Adrenal gland (tissue), 12 donors: ENCODE measurements around the gene ASNSD1. TPM values are rescaled to one million over a fixed set of nuclear protein-coding genes. Genes with fewer than 3 reads are reported as not detected.

Experiments
- DNase-seq, 7 donors: peaks; one replicate each; pipeline ENCODE4 v3.0.0-alpha.2; 2019 to 2020
- H3K27ac ChIP-seq, 5 donors: fragments of 200-600 bp; sonication (generic) in 4 of 5; 1 replicate in 3 of 5; 2 replicates in 2 of 5; pipeline versions ENCODE4 v1.5.1 to v1.8.0; 2016 to 2020; ENCODE audit warnings: mild to moderate bottlenecking in 1 of 5
- H3K27me3 ChIP-seq: fragments of 200-600 bp; 2 replicates; pipeline ENCODE4 v1.8.0; 2021
- H3K36me3 ChIP-seq, 2 donors: fragments of 200-600 bp; replicated peaks in 1 of 2; 1 replicate in 1 of 2; 2 replicates in 1 of 2; pipeline versions ENCODE4 v1.5.1 to v1.8.0; 2018 to 2022
- H3K4me1 ChIP-seq, 2 donors: fragments of 200-600 bp; replicated peaks in 1 of 2; 1 replicate in 1 of 2; 2 replicates in 1 of 2; pipeline versions ENCODE4 v1.5.1 to v1.8.0; 2018 to 2021
- H3K4me3 ChIP-seq, 4 donors: fragments of 200-600 bp; sonication (generic) in 3 of 4; one replicate each; pipeline ENCODE4 v1.5.1; 2016 to 2018
- H3K9me3 ChIP-seq, 3 donors: fragments of 200-600 bp; sonication (generic) in 1 of 3; replicated peaks in 1 of 3; 1 replicate in 2 of 3; 2 replicates in 1 of 3; pipeline versions ENCODE4 v1.5.1 to v1.8.0; 2016 to 2021
- POLR2A ChIP-seq, 2 donors: fragments of 450-650 bp; IDR thresholded peaks; one replicate each; pipeline ENCODE4 v1.6.1; 2017; ENCODE audit warnings: antibody characterized with exemption in 2 of 2, mild to moderate bottlenecking in 2 of 2, moderate library complexity in 1 of 2
- WGBS, 4 donors: extraction: QIAGEN DNeasy Blood & Tissue Kit in 2 of 4; methylation state at CpG; one replicate each; pipeline versions ENCODE4 v1.1.5 to v1.1.7; 2013 to 2017; 5-methylcytosine and 5-hydroxymethylcytosine counted together
- intact Hi-C, 2 donors: fragments of 100-400 bp; cut with DNase I; formaldehyde crosslinking; loops; one replicate each; pipeline versions ENCODE4 v1.14.1 to v1.15.0; 2022 to 2023
- polyA plus RNA-seq, 3 donors: library from polyadenylated mRNA; stranded (reverse); fragments of 200-250 nt in 2 of 3; fragments of 350-450 nt in 1 of 3; fragmentation: Illumina TruSeq in 1 of 3; extraction: RNeasy Lipid Tissue Mini Kit (QIAGEN cat#74804) in 1 of 3; gene quantifications; one replicate each; pipeline ENCODE4 v1.2.3, GENCODE V29; 2013 to 2014
- total RNA-seq, 9 donors: library from RNA; depleted of rRNA in 4 of 9; stranded (reverse); fragments of >200 nt in 4 of 9; fragments of 120-200 nt in 1 of 9; fragmentation: NEBNext Ultra II Directional in 1 of 9; extraction: Animal tissue kit (Norgen Biotek cat#: 25700) in 1 of 9; gene quantifications; one replicate each; pipeline versions ENCODE4 v1.1.0 to v1.2.4, GENCODE V29; 2013 to 2023
- TF ChIP-seq, protein P1 (sequence below), 6 experiments: fragments of 450-650 bp in 4 of 6; fragments of 200-600 bp in 2 of 6; sonication (generic) in 1 of 6; IDR thresholded peaks; 1 replicate in 5 of 6; 2 replicates in 1 of 6; pipeline versions ENCODE4 v1.5.1 to v1.8.0; 2016 to 2021; ENCODE audit warnings: antibody characterized with exemption in 6 of 6, mild to moderate bottlenecking in 2 of 6, moderate library complexity in 1 of 6
- donor health status: healthy with polysubstance abuse.
- donor health status: Bipolar disorder and iron deficiency.
- donor health status: DM: yes; HTN: yes; CAD: no.
- donor health status: DM: no; HTN: no; CAD: no.
- donor health status: DM: no; HTN: no; CAD: no.
- donor health status: DM: yes; HTN: yes; CAD: no.

The ASNSD1 gene
- total and polyA plus RNA-seq, 12 donors: 27.5 to 101 (median 42.6) TPM

- intact Hi-C loops: no loop called here
- DNase-seq: no peak
- H3K36me3 ChIP-seq: no peaks in the 10 kb centered on the region
- H3K27me3 ChIP-seq: no peaks in the 10 kb centered on the region
- WGBS, 4 donors: 93 to 96% (median 95%) methylated on average over 4 of the region's 4 CpGs
- no peak for TF ChIP-seq POLR2A (IDR thresholded peaks at IDR 0.05)
- TF ChIP-seq, protein P1, sequence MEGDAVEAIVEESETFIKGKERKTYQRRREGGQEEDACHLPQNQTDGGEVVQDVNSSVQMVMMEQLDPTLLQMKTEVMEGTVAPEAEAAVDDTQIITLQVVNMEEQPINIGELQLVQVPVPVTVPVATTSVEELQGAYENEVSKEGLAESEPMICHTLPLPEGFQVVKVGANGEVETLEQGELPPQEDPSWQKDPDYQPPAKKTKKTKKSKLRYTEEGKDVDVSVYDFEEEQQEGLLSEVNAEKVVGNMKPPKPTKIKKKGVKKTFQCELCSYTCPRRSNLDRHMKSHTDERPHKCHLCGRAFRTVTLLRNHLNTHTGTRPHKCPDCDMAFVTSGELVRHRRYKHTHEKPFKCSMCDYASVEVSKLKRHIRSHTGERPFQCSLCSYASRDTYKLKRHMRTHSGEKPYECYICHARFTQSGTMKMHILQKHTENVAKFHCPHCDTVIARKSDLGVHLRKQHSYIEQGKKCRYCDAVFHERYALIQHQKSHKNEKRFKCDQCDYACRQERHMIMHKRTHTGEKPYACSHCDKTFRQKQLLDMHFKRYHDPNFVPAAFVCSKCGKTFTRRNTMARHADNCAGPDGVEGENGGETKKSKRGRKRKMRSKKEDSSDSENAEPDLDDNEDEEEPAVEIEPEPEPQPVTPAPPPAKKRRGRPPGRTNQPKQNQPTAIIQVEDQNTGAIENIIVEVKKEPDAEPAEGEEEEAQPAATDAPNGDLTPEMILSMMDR (IDR thresholded peaks at IDR 0.05): no peak
- H3K4me1 ChIP-seq: peaks cover 20 to 32% of the 10 kb centered on the region in 2 donors
- H3K4me3 ChIP-seq: no peak overlapping the region
- no peak overlapping the region for H3K27ac ChIP-seq
- no peaks in the 10 kb centered on the region for H3K9me3 ChIP-seq
Measured at GRCh38 chr2:189614585-189614984, 46.7 kb upstream of the ASNSD1 start.

GRCh38 chr2:189618197-189618596 is 43.1 kb upstream of the ASNSD1 start:
- WGBS, 4 donors: 0% methylated on average over 1 of the region's 1 CpG

GRCh38 chr2:189621781-189622180 is 39.5 kb upstream of the ASNSD1 start:
- TF ChIP-seq POLR2A (IDR thresholded peaks at IDR 0.05): no peak
- TF ChIP-seq, protein P1 (IDR thresholded peaks at IDR 0.05): no peak
- Histone ChIP-seq H3K27me3 (no peaks in the 10 kb centered on the region), H3K27ac (no peak overlapping the region), H3K9me3 (no peaks in the 10 kb centered on the region), H3K36me3 (no peaks in the 10 kb centered on the region), H3K4me1 (no peaks in the 10 kb centered on the region), H3K4me3 (no peak overlapping the region)
- DNase-seq: no peak
- intact Hi-C loops: no loop called here

More at GRCh38 chr2:189618197-189618596, 43.1 kb upstream of the ASNSD1 start:
- Histone ChIP-seq H3K27me3 (no peaks in the 10 kb centered on the region), H3K27ac (no peak overlapping the region), H3K4me1 (peaks cover 8 to 12% of the 10 kb centered on the region in 2 donors), H3K4me3 (no peak overlapping the region), H3K36me3 (no peaks in the 10 kb centered on the region), H3K9me3 (no peaks in the 10 kb centered on the region)
- DNase-seq: no peak
- intact Hi-C loops: no loop called here
- TF ChIP-seq, protein P1 (IDR thresholded peaks at IDR 0.05): no peak
- no peak for TF ChIP-seq POLR2A (IDR thresholded peaks at IDR 0.05)

DNA sequence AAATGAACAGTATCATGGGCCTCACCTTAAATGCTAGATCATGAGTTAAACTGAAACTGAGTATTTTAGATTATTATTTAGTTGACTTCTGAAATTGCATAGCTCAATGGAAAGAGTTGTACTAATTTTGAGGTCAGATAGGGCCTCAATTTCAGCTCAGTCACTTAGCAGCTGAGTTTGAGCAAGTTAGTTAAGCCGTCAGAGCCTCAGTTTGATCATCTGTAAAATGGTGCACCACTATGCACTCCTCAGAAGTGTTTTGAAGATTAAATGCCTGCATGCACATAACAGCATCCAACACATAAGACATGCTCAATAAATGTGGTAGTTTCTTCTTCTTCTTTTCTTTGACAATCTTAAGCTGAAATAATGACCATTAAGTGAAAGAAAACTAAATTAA is 38.2 kb upstream of the ASNSD1 start:
- H3K27ac ChIP-seq: no peak overlapping the region
- no peaks in the 10 kb centered on the region for H3K9me3 ChIP-seq
- TF ChIP-seq POLR2A (IDR thresholded peaks at IDR 0.05): no peak
- TF ChIP-seq, protein P1 (IDR thresholded peaks at IDR 0.05): no peak
- no peak overlapping the region for H3K4me3 ChIP-seq
- no peaks in the 10 kb centered on the region for H3K27me3 ChIP-seq
- no peak for DNase-seq
- intact Hi-C loops: no loop called here
- H3K4me1 ChIP-seq: no peaks in the 10 kb centered on the region
- no peaks in the 10 kb centered on the region for H3K36me3 ChIP-seq
- 83 to 100% (median 93%) methylated on average over 1 of the region's 1 CpG for WGBS, 4 donors
